HepG2 (cell line): ENCODE data around the gene C12orf43. TPM values are rescaled to one million over a fixed set of nuclear protein-coding genes. Genes with fewer than 3 reads are reported as not detected.

Experiments used
- BORCS8-MEF2B ChIP-seq: sonication (generic); formaldehyde crosslinking; IDR thresholded peaks from 2 replicates; pipeline ENCODE4 v1.8.0; 2022; ENCODE audit warnings: mild to moderate bottlenecking, missing genetic modification reagents
- CCDC6 ChIP-seq: sonication (generic); formaldehyde crosslinking; IDR thresholded peaks from 2 replicates; pipeline ENCODE4 v1.8.1; 2022; ENCODE audit warnings: mild to moderate bottlenecking, missing genetic modification reagents, moderate library complexity
- EP300 ChIP-seq, 3 experiments: sonication (generic) in 1 of 3; formaldehyde crosslinking in 1 of 3; IDR thresholded peaks; 2 replicates each; pipeline versions ENCODE4 v1.5.1 to v1.6.1; 2011 to 2020; ENCODE audit warnings: low read depth in 2 of 3, low read length in 2 of 3, borderline replicate concordance in 1 of 3, improper control_type of control experiment in 1 of 3, mild to moderate bottlenecking in 1 of 3, missing genetic modification reagents in 1 of 3, moderate library complexity in 1 of 3
- ERF ChIP-seq: IDR thresholded peaks from 2 replicates; pipeline ENCODE4 v1.6.1; 2018; ENCODE audit warnings: missing biosample characterization, missing genetic modification reagents
- LCORL ChIP-seq, 2 experiments: fragments of 450-650 bp in 1 of 2; sonication (generic) in 1 of 2; formaldehyde crosslinking in 1 of 2; IDR thresholded peaks; 2 replicates each; pipeline versions ENCODE4 v1.5.0 to v1.6.1; 2017 to 2020; ENCODE audit warnings: antibody characterized with exemption in 1 of 2, missing genetic modification reagents in 1 of 2
- MED8 ChIP-seq: sonication (generic); formaldehyde crosslinking; IDR thresholded peaks from 2 replicates; pipeline ENCODE4 v1.8.1; 2023; ENCODE audit warnings: mild to moderate bottlenecking, missing genetic modification reagents; ENCODE audit not compliant: insufficient replicate concordance
- MEIS1 ChIP-seq: sonication (generic); formaldehyde crosslinking; IDR thresholded peaks from 2 replicates; pipeline ENCODE4 v1.9.0; 2021; ENCODE audit warnings: mild to moderate bottlenecking, missing genetic modification reagents, moderate library complexity, borderline replicate concordance
- MXI1 ChIP-seq: IDR thresholded peaks from 3 replicates; pipeline ENCODE4 v1.6.1; 2012; ENCODE audit warnings: low read depth, low read length, inconsistent platforms, borderline replicate concordance
- NFKB2 ChIP-seq: sonication (generic); formaldehyde crosslinking; IDR thresholded peaks from 2 replicates; pipeline ENCODE4 v1.4.0; 2020; ENCODE audit warnings: missing genetic modification reagents, borderline replicate concordance
- NR2F1 ChIP-seq, 2 experiments: fragments of 450-650 bp in 1 of 2; formaldehyde crosslinking in 1 of 2; IDR thresholded peaks; 2 replicates each; pipeline versions ENCODE4 v1.5.0 to v1.6.1; 2016 to 2020; ENCODE audit warnings: mild to moderate bottlenecking in 1 of 2, missing compliant biosample characterization in 1 of 2, missing genetic modification reagents in 1 of 2, moderate library complexity in 1 of 2
- SMAD1 ChIP-seq: sonication (generic); formaldehyde crosslinking; IDR thresholded peaks from 2 replicates; pipeline ENCODE4 v1.4.0; 2020; ENCODE audit warnings: missing genetic modification reagents, low read depth, mild to moderate bottlenecking, borderline replicate concordance
- SUZ12 ChIP-seq: fragments of 150-350 bp; IDR thresholded peaks from 2 replicates; pipeline ENCODE4 v1.6.1; 2014; ENCODE audit warnings: low read depth, low read length
- YY1 ChIP-seq: IDR thresholded peaks from 2 replicates; pipeline ENCODE4 v1.6.1; 2011; ENCODE audit warnings: low read length, low read depth, moderate library complexity, mild to moderate bottlenecking; ENCODE audit not compliant: insufficient read depth, insufficient replicate concordance
- ZBTB1 ChIP-seq: sonication (generic); formaldehyde crosslinking; IDR thresholded peaks from 2 replicates; pipeline ENCODE4 v1.4.0; 2020; ENCODE audit warnings: missing genetic modification reagents, borderline replicate concordance
- ZNF335 ChIP-seq: sonication (generic); formaldehyde crosslinking; IDR thresholded peaks from 2 replicates; pipeline ENCODE4 v1.4.0; 2020; ENCODE audit warnings: missing genetic modification reagents
- ZNF441 ChIP-seq: sonication (generic); formaldehyde crosslinking; IDR thresholded peaks from 2 replicates; pipeline ENCODE4 v1.7.0; 2021; ENCODE audit warnings: missing genetic modification reagents, borderline replicate concordance
- ZNF543 ChIP-seq: sonication (generic); formaldehyde crosslinking; IDR thresholded peaks from 2 replicates; pipeline ENCODE4 v1.4.0; 2020; ENCODE audit warnings: mild to moderate bottlenecking, missing genetic modification reagents
- ZNF678 ChIP-seq: sonication (generic); formaldehyde crosslinking; IDR thresholded peaks from 2 replicates; pipeline ENCODE4 v1.4.0; 2020; ENCODE audit warnings: mild to moderate bottlenecking, missing genetic modification reagents
- ZNF775 ChIP-seq: sonication (generic); formaldehyde crosslinking; IDR thresholded peaks from 2 replicates; pipeline ENCODE4 v1.4.0; 2020; ENCODE audit warnings: missing genetic modification reagents, mild to moderate bottlenecking, moderate library complexity, borderline replicate concordance
- ZNF878 ChIP-seq: sonication (generic); formaldehyde crosslinking; IDR thresholded peaks from 2 replicates; pipeline ENCODE4 v1.8.1; 2023; ENCODE audit warnings: mild to moderate bottlenecking, missing genetic modification reagents, moderate library complexity
- polyA plus RNA-seq, 8 experiments: library from polyadenylated mRNA; depleted of rRNA in 3 of 8; stranded (reverse) in 7 of 8; unstranded in 1 of 8; fragments of >200 nt; fragmentation: Illumina TruSeq in 4 of 8; extraction: Trizol in 4 of 8; gene quantifications; 2 replicates each; pipeline versions ENCODE4 v1.2.1 to v1.2.3, GENCODE V29; 2011 to 2016; ENCODE audit warnings: low read depth in 4 of 8, missing spikeins in 1 of 8, mixed read lengths in 1 of 8; ENCODE audit not compliant: insufficient read depth in 1 of 8
- total RNA-seq, 5 experiments: library from RNA; depleted of rRNA; stranded (reverse); fragments of >200 nt; fragmentation: Illumina TruSeq; extraction: Trizol; gene quantifications; 2 replicates each; pipeline ENCODE4 v1.2.3, GENCODE V29; 2016; ENCODE audit warnings: low read depth in 1 of 5
- TF ChIP-seq, protein P1 (sequence below): IDR thresholded peaks from 2 replicates; pipeline ENCODE4 v1.6.1; 2016; ENCODE audit warnings: low read depth, borderline replicate concordance
- TF ChIP-seq, protein P2 (sequence below): sonication (generic); formaldehyde crosslinking; IDR thresholded peaks from 2 replicates; pipeline ENCODE4 v1.9.0; 2021; ENCODE audit warnings: missing genetic modification reagents, borderline replicate concordance

Gene C12orf43
- total and polyA plus RNA-seq, 2 of the 13 experiments (the other 11 are each of a cell fraction or from before 2014, with no cell fraction given): 7.9 to 11.1 TPM

DNA sequence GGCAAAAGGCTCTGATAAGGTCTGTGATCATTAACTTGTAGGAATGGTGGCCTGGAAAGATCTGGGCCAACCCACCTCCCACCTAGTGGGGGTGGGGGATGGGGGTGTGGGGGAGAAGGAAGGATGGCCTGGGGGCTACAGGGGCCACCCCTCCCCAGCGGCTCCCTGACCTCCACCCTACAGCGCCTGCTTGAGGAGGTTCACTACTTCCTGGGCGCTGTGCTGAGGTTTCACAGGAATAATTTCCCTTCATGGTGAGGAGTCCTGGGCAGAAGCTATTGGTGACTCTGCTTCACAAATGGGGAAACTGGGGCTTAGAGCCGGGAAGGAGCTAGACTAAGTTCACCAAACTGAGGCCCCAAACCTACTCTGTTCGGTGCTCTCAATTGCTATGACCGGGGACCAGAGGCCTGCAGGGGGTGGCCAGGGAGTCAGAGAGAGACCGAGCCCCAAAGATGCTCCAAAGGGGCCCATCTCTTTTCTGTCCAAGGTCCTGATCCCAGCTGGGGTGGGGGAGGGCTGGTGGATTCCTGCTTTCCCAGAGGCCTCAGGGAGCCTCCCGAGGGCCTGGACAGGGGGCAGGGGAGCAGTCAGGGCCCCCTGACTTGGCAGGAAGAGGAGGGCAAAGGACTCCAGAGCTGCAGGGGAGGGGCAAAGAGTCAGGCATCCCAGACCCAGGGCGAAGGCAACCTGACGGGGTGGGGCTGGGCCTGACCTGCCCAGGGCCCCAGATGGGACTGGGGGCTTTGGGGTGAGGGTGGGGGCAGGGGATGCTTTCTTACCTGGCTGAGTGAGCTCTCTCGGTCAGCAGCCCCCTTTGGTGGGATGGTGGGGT, 36.2 kb downstream of the C12orf43 start (continued):
- TF ChIP-seq MEIS1 (peak; percentile 78; the same call in 1 of the 2 replicates), SUZ12 (no peak), SMAD1 (peak; percentile 56; the same call in 1 of the 2 replicates), EP300 (IDR thresholded peaks at IDR 0.05; ENCODE audit: low read depth in 2 of 2, low read length in 2 of 2) (peak; percentile 36 to 76; a peak in 2 of 4 replicates), EP300 (CRISPR knock-in tag; IDR thresholded peaks at IDR 0.05; ENCODE audit: borderline replicate concordance) (peak; percentile 79), LCORL (IDR thresholded peaks at IDR 0.05) (no peak), LCORL (CRISPR knock-in tag; IDR thresholded peaks at IDR 0.05) (peak; percentile 74), BORCS8-MEF2B (CRISPR knock-in tag) (peak; percentile 96; the same call in 1 of the 2 replicates), ZNF878 (CRISPR knock-in tag) (0 out of 2 replicates have a peak, but pooled peaks have one; percentile 44), ZNF335 (CRISPR knock-in tag) (no peak; the same call in 1 of the 2 replicates), CCDC6 (peak; percentile 48; the same call in 1 of the 2 replicates), MED8 (CRISPR knock-in tag) (peak; percentile 91), ZNF678 (CRISPR knock-in tag) (no peak), ZNF775 (CRISPR knock-in tag) (no peak), MXI1 (peak; percentile 52; the same call in 1 of the 3 replicates), ZBTB1 (CRISPR knock-in tag) (no peak), YY1 (no peak), NFKB2 (0 out of 2 replicates have a peak, but pooled peaks have one; percentile 12), NR2F1 (CRISPR knock-in tag; IDR thresholded peaks at IDR 0.05) (peak in 1 of 2 experiments; percentile 48; a peak in 1 of 4 replicates), ZNF441 (CRISPR knock-in tag) (peak; percentile 67; the same call in 1 of the 2 replicates), ZNF543 (CRISPR knock-in tag) (peak; percentile 89), ERF (CRISPR knock-in tag) (peak; percentile 30; the same call in 1 of the 2 replicates)
- TF ChIP-seq, protein P1, sequence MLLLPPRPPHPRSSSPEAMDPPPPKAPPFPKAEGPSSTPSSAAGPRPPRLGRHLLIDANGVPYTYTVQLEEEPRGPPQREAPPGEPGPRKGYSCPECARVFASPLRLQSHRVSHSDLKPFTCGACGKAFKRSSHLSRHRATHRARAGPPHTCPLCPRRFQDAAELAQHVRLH (CRISPR knock-in tag): peak; percentile 63; the same call in 1 of the 2 replicates
- TF ChIP-seq, protein P2, sequence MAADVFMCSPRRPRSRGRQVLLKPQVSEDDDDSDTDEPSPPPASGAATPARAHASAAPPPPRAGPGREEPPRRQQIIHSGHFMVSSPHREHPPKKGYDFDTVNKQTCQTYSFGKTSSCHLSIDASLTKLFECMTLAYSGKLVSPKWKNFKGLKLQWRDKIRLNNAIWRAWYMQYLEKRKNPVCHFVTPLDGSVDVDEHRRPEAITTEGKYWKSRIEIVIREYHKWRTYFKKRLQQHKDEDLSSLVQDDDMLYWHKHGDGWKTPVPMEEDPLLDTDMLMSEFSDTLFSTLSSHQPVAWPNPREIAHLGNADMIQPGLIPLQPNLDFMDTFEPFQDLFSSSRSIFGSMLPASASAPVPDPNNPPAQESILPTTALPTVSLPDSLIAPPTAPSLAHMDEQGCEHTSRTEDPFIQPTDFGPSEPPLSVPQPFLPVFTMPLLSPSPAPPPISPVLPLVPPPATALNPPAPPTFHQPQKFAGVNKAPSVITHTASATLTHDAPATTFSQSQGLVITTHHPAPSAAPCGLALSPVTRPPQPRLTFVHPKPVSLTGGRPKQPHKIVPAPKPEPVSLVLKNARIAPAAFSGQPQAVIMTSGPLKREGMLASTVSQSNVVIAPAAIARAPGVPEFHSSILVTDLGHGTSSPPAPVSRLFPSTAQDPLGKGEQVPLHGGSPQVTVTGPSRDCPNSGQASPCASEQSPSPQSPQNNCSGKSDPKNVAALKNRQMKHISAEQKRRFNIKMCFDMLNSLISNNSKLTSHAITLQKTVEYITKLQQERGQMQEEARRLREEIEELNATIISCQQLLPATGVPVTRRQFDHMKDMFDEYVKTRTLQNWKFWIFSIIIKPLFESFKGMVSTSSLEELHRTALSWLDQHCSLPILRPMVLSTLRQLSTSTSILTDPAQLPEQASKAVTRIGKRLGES: peak; percentile 54; the same call in 1 of the 2 replicates
